Brain microvascular endothelial cell (primary cell): ENCODE measurements around the gene ELOVL2.

Experiments
- DNase-seq: peaks from one replicate; pipeline ENCODE4 v3.0.0-alpha.2; 2020
- H3K27ac ChIP-seq: fragments of 250-450 bp; sonication (Bioruptor Pico); 2 replicates; pipeline ENCODE4 v1.5.1; 2020; ENCODE audit warnings: mild to moderate bottlenecking, moderate library complexity
- H3K27me3 ChIP-seq: fragments of 250-450 bp; sonication (Bioruptor Pico); replicated peaks from 2 replicates; pipeline ENCODE4 v1.5.1; 2020; ENCODE audit warnings: mild to moderate bottlenecking
- H3K36me3 ChIP-seq: fragments of 250-450 bp; sonication (Bioruptor Pico); replicated peaks from 2 replicates; pipeline ENCODE4 v1.5.1; 2020; ENCODE audit warnings: mild to moderate bottlenecking
- H3K4me3 ChIP-seq: 2 replicates; pipeline ENCODE4 v1.5.1; 2011; ENCODE audit warnings: low read depth, mild to moderate bottlenecking, control low read depth, low read length, moderate library complexity
- CTCF ChIP-seq: IDR thresholded peaks from 2 replicates; pipeline ENCODE4 v1.5.1; 2011; ENCODE audit warnings: low read depth, mild to moderate bottlenecking, moderate library complexity, low read length, control low read depth, inconsistent platforms; ENCODE audit errors: missing control alignments
- in situ Hi-C: cut with HindIII; loops from 2 replicates; pipeline ENCODE4 v1.10.0; 2017; ENCODE audit warnings: low sequenced_read_pairs, low pct_ligation_motif_present

The ELOVL2 gene

GRCh38 chr6:10981409-10981808 is 62.7 kb downstream of the ELOVL2 start:
- H3K27me3 ChIP-seq, result no peaks in the 10 kb centered on the region
- no peak for DNase-seq
- TF ChIP-seq CTCF, result no peak
- in situ Hi-C loops, result no loop called here
- no peaks in the 10 kb centered on the region for H3K36me3 ChIP-seq
- H3K4me3 ChIP-seq, result no peak overlapping the region
- no peak overlapping the region for H3K27ac ChIP-seq

- TF ChIP-seq CTCF, result no peak
- Histone ChIP-seq H3K27ac (no peak overlapping the region), H3K4me3 (no peak overlapping the region), H3K36me3 (no peaks in the 10 kb centered on the region), H3K27me3 (no peaks in the 10 kb centered on the region)
- no peak for DNase-seq
- in situ Hi-C loops, result no loop called here
These were observed 64.5 kb downstream of the ELOVL2 start for GRCh38 chr6:10979603-10980002.

- no peak for DNase-seq
- Histone ChIP-seq H3K27ac (no peak overlapping the region), H3K4me3 (no peak overlapping the region), H3K36me3 (no peaks in the 10 kb centered on the region), H3K27me3 (no peaks in the 10 kb centered on the region)
- no peak for TF ChIP-seq CTCF
- in situ Hi-C loops, result no loop called here
These were observed 66.7 kb downstream of the ELOVL2 start for GRCh38 chr6:10977231-10977968.

- in situ Hi-C loops, result no loop called here
- DNase-seq, result no peak
- Histone ChIP-seq H3K27ac (no peak overlapping the region), H3K4me3 (no peak overlapping the region), H3K27me3 (no peaks in the 10 kb centered on the region), H3K36me3 (no peaks in the 10 kb centered on the region)
- TF ChIP-seq CTCF, result no peak
These were observed 67.5 kb downstream of the ELOVL2 start for GRCh38 chr6:10976571-10976970.

GRCh38 chr6:10972196-10972595 is 71.9 kb downstream of the ELOVL2 start:
- no peak for TF ChIP-seq CTCF
- in situ Hi-C loops, result no loop called here

GRCh38 chr6:10970731-10971130 is 73.4 kb downstream of the ELOVL2 start:
- no peak overlapping the region for H3K4me3 ChIP-seq
- H3K36me3 ChIP-seq, result no peaks in the 10 kb centered on the region
- no peak for DNase-seq
- no peaks in the 10 kb centered on the region for H3K27me3 ChIP-seq
- no peak for TF ChIP-seq CTCF
- H3K27ac ChIP-seq, result no peak overlapping the region
- in situ Hi-C loops, result no loop called here

More at GRCh38 chr6:10972196-10972595, 71.9 kb downstream of the ELOVL2 start:
- Histone ChIP-seq H3K27ac (no peak overlapping the region), H3K4me3 (no peak overlapping the region), H3K27me3 (no peaks in the 10 kb centered on the region), H3K36me3 (no peaks in the 10 kb centered on the region)
- DNase-seq, result no peak
